Measurements from ENCODE around the gene RXFP3.
"Not testable (repeated sequence)": the region's sequence is repeated elsewhere in the genome, so short reads cannot be mapped to it uniquely, and the experiment has no call there.

Gene RXFP3

GRCh38 chr5:33936381-33937016 is at the start of gene RXFP3:
RXFP3 (plus strand) TSS chr5:33936386; CDS start chr5:33936741, 355 bp downstream.
- DNase-seq, result no peak

DNA sequence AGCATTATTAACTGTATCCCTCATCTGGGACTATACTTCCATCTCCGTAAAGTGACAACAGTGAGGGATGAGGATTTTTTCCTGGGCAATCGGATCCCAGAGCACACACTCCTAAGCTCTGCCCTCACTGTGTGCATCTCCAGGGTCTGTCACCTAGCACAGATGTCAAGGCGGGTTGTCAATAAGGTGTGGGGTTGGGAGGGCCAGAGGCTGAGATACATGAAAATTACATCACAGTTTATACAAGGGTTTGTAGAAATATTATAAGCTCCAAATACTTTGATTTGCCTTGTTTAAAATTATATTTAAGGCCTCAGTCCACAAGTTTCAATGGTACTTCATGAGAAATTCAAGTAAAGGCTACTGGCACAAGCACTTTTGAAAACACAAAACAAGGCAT is 48.9 kb upstream of the RXFP3 start:
- no peak for DNase-seq

DNA sequence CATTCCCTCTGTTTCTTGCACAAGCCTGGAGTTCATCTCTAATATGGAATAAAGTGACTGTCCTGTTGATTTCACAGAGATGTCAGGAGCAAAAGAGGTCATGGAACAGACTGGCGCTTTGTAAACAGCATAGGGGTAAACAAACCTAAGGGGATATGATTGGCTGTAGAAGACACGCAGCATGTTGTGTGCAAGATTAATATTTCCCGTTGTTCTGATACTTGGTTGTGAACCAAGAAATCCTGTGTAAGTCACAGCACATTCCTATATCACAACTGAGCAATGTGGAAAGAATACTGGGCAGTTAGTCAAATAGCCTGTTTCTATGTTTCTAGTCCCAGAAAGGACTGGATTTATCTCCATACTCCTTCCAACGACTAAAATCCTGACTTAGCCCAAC is 47.6 kb upstream of the RXFP3 start:
- no peak for DNase-seq

DNA sequence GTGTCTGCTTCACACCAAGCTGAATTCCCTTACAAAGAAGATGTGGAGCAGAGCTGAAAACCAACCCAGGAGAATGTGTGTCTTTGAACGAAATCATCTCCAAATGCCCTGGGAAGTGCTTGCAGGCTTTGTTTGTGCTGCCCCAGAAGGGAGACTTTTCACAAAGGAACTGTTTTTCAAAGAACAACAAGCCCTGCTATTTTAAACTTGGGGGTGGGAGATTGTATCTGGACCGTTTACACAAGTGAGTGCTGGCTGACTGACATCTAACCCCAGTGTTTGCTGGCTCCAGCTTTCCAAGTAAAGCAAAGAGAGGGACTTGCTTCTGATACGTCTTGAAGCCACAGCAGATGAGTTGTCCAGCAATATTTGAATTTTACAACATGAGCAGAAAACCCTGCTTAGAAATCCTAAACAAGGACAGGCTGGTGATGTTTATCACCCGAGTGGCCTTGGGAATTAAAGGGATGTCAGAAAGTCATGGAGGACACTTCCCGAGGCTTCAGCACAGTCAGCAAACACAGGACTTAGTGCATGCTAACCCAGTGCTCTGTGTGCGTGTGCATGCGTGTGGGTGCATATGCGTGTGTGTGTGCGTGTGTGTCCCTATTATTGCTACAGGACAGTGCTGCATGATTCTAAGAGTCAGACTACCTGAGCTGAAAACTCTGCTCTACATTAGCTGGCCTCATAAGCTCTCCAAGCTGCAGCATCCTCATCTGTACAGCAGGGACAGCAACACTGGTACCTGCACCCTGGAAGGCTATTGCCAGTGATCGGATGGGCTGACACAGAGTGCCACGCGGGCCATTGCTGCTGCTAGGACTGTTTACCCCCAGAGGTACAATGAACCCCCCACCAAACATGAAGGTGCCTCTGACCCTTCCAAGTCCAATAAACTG is 45.8 kb upstream of the RXFP3 start:
- DNase-seq, result no peak

GRCh38 chr5:33891446-33891787 is 44.8 kb upstream of the RXFP3 start:
- DNase-seq, result no peak

- no peak for DNase-seq
These were observed 44.2 kb upstream of the RXFP3 start, which contains the start of gene ADAMTS12 for GRCh38 chr5:33891788-33892619. ADAMTS12 (minus strand) TSS chr5:33891990; CDS start chr5:33891856, 134 bp downstream.

DNA sequence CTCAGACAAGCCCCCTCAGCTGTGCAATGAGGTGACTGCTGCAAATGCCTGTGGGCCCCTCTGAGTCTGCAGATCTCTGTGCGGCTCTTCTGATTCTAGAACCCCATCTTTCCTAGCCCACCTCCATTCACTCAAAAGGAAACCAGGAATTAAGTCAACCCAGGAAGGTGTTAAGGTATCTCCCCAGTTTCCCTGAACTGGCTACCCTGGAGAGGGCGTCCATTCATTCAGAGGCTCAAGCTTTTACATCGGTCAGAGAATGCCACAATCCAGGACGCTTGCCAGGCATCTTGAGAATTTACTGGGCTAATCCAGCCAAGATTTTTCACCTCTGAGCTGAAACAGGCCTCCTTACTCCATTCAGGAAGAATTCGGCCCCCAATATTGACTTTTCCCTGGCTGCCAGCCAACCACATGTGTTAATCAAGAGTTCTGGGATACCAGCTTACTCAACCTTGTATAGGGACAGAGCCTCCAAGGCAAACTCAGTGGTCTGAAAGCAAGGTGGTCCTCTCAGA is 43.5 kb upstream of the RXFP3 start:
- no peak for DNase-seq

- no peak for DNase-seq
These were observed 41.6 kb upstream of the RXFP3 start for GRCh38 chr5:33894566-33894965.

GRCh38 chr5:33901156-33901555 is 35.0 kb upstream of the RXFP3 start:
- no peak for DNase-seq

GRCh38 chr5:33903118-33903517 is 33.1 kb upstream of the RXFP3 start:
- DNase-seq, result no peak

DNA sequence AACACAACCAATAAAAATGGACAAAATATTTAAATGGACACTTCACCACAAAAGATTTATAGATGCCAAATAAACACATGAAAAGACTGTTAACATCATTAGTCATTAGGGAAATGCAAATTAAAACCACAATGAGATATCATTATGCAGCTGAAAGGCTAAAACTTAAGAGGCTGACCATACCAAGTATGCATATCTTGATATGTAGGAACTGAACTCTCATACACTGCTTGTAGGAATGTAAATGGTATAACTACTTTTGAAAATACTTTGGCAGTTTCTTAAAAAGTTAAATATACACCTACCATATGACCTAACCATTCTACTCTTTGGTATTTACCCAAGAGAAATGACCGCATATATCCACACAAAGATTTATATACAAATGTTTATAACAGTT is 30.8 kb upstream of the RXFP3 start:
- DNase-seq, result no peak

DNA sequence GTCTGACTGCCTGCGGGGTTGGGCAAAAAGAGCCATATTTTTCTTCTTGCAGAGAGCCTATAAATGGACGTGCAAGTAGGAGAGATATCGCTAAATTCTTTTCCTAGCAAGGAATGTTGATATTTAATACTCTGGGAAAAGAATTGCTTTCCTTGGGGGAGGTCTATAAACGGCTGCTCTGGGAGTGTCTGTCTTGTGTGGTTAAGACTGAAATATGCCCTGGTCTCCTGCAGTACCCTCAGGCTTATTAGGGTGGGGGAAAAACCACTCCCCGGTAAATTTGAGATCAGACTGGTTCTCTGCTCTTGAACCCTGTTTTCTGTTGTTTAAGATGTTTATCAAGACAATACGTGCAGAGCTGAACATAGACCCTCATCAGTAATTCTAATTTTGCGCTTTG is 29.9 kb upstream of the RXFP3 start:
- DNase-seq, result not testable (repeated sequence)

DNA sequence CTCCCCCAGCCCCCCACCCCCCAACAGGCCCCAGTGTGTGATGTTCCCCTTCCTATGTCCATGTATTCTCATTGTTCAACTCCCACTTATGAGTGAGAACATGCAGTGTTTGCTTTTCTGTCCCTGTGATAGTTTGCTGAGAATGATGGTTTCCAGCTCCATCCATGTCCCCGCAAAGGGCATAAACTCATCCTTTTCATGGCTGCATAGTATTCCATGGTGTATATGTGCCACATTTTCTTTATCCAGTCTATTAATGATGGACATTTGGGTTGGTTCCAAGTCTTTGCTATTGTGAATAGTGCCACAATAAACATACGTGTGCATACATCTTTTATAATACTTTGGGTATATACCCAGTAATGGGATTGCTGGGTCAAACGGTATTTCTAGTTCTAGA is 21.3 kb upstream of the RXFP3 start:
- not testable (repeated sequence) for DNase-seq

DNA sequence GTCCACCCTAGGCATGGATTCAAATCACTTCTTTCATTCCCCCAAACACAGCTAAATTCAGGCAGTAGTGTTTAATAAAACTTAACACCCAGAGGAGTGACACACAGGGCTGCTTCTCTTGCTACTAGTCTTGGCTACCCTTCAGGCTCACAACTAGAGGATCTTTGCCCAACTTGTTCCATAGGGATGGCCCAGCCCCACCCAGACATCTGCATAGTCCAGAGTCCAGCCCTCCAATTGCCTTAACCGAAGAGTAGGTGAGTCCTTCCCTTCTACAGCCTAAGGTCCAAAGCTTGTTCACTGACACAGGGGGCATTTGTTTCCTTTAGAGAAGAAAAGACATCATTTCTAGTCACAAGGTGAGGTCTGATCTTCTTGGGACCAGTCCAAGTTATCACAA is 15.2 kb upstream of the RXFP3 start:
- DNase-seq, result no peak

- DNase-seq, result no peak
These were observed 10.9 kb upstream of the RXFP3 start for GRCh38 chr5:33925278-33925677.

DNA sequence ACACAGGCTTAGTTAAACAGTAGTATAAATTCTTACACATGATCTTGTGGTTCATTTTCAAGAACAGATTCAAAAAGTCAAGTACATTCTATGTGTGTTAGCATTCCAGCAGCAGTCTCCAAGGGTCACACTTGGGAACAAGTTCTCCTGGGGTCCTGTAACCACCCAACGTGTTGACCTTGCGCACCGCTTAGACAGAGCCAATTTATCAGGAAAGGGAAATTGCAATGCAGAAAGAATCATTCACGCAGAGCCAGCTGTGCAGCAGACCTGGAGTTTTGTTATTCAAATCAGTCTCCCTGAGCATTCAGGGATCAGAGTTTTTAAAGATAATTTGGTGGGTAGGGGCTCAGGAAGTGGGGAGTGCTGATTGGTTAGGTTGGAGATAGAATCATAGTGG is 8.5 kb upstream of the RXFP3 start:
- DNase-seq, result no peak

GRCh38 chr5:33928283-33928682 is 7.9 kb upstream of the RXFP3 start:
- no peak for DNase-seq

- DNase-seq, result no peak
These were observed 6.1 kb upstream of the RXFP3 start for GRCh38 chr5:33929925-33930690.

GRCh38 chr5:33931136-33931535 is 5.0 kb upstream of the RXFP3 start:
- DNase-seq, result no peak

DNA sequence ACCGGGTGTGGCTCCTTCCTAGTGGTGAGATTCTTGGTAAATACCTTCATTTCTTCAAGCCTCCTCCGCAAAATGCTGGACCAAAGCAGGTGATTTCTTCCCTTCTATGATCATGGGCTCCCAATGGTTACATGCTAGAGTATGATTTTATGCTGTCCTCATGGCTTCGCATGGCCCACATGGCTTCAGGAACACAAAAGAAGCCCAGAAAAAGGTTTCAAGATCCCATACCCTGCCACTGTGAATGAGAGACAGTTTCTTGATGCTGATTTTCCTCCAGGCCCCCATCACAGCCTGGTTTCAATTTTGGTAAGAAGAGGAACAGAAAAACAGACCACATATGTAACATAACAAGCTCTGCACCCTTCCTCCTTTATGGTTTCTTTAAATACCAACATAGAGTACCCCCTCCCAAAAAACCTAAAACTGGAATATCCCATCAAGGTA is 2.4 kb upstream of the RXFP3 start:
- DNase-seq, result no peak

DNA sequence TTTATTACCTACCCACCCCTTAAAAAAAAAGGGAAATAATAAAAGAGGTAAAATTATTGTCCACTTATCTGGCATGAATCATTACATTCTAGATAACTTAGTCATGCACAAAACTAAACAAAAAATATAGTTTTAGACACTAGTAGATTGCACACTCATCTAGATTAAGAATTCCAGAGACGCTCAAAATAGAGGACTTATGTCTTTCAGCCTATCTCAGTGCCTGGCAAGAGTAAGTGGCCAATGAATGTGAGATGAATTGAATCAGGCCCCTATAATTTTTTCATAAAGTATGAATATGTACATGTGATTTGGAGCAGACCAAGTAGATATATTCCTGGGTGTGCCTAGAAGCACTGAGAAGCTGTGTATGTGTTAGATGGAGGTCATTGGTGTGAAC is 2.0 kb upstream of the RXFP3 start:
- DNase-seq, result no peak

GRCh38 chr5:33936004-33936380 is 194 bp upstream of the RXFP3 start:
- no peak for DNase-seq

Measured in NK-92 treated with Interleukin-12 subunit alpha and Interleukin-12 subunit beta, amount 100 ng/mL, for 24 hours (cell line).